ENCODE results near the gene TMEM181.

GRCh38 chr6:158620963-158621693 lies 61.2 kb downstream of the TMEM181 start:
- TF ChIP-seq CTCF (IDR thresholded peaks at IDR 0.05) (no peak), EP300 (IDR thresholded peaks at IDR 0.05) (no peak), POLR2AphosphoS5 (IDR thresholded peaks at IDR 0.05) (no peak), POLR2A (IDR thresholded peaks at IDR 0.05; ENCODE audit: low read depth) (no peak)

Measured in esophagus muscularis mucosa (tissue), 4 donors.